H9 (cell line): ENCODE data around the gene DCTN2. TPM values are rescaled to one million over a fixed set of nuclear protein-coding genes. Genes with fewer than 3 reads are reported as not detected.
"Not testable (repeated sequence)": the region's sequence is repeated elsewhere in the genome, so short reads cannot be mapped to it uniquely, and the experiment has no call there.

Experiments used
- DNase-seq: peaks from one replicate; pipeline ENCODE4 v3.0.0-alpha.2; 2017
- H2AFZ ChIP-seq: one replicate; pipeline ENCODE4 v1.6.1; 2013; ENCODE audit warnings: mild to moderate bottlenecking, low read length, control low read depth, moderate library complexity
- H2AK5ac ChIP-seq: 2 replicates; pipeline ENCODE4 v1.6.1; 2013; ENCODE audit warnings: low read length, control low read depth, mixed read lengths; ENCODE audit not compliant: insufficient read length
- H2BK120ac ChIP-seq: one replicate; pipeline ENCODE4 v1.6.1; 2013; ENCODE audit warnings: low read depth, mild to moderate bottlenecking, low read length, control low read depth, inconsistent platforms; ENCODE audit not compliant: poor library complexity, severe bottlenecking
- H2BK12ac ChIP-seq: 2 replicates; pipeline ENCODE4 v1.6.1; 2013; ENCODE audit warnings: low read length, control low read depth, mixed read lengths, low read depth; ENCODE audit not compliant: insufficient read length
- H2BK15ac ChIP-seq: 2 replicates; pipeline ENCODE4 v1.6.1; 2013; ENCODE audit warnings: low read depth, low read length, control low read depth
- H2BK20ac ChIP-seq: one replicate; pipeline ENCODE4 v1.6.1; 2013; ENCODE audit warnings: low read depth, mild to moderate bottlenecking, low read length, control low read depth, inconsistent platforms; ENCODE audit not compliant: poor library complexity, severe bottlenecking
- H2BK5ac ChIP-seq: 2 replicates; pipeline ENCODE4 v1.6.1; 2013; ENCODE audit warnings: low read length, control low read depth, mixed read lengths; ENCODE audit not compliant: insufficient read length
- H3K14ac ChIP-seq: 2 replicates; pipeline ENCODE4 v1.6.1; 2013; ENCODE audit warnings: low read length, control low read depth; ENCODE audit not compliant: insufficient read depth
- H3K18ac ChIP-seq: 2 replicates; pipeline ENCODE4 v1.6.1; 2013; ENCODE audit warnings: low read depth, mild to moderate bottlenecking, mixed read lengths, low read length, control low read depth; ENCODE audit not compliant: insufficient read length
- H3K23ac ChIP-seq: 2 replicates; pipeline ENCODE4 v1.6.1; 2013; ENCODE audit warnings: low read length, control low read depth, mixed read lengths, low read depth; ENCODE audit not compliant: insufficient read length
- H3K23me2 ChIP-seq: 2 replicates; pipeline ENCODE4 v1.6.1; 2013; ENCODE audit warnings: low read depth, mild to moderate bottlenecking, mixed read lengths, low read length, control low read depth; ENCODE audit not compliant: insufficient read length, poor library complexity, severe bottlenecking
- H3K27ac ChIP-seq: 2 replicates; pipeline ENCODE4 v1.5.1; 2013; ENCODE audit warnings: low read length, control low read depth, mixed read lengths, low read depth; ENCODE audit not compliant: insufficient read length
- H3K27me3 ChIP-seq: 2 replicates; pipeline ENCODE4 v1.6.1; 2013; ENCODE audit warnings: low read length, control low read depth, inconsistent platforms; ENCODE audit not compliant: insufficient read depth
- H3K4ac ChIP-seq: 2 replicates; pipeline ENCODE4 v1.6.1; 2013; ENCODE audit warnings: low read depth, mild to moderate bottlenecking, control low read depth, inconsistent platforms, low read length, moderate library complexity
- H3K4me1 ChIP-seq: 2 replicates; pipeline ENCODE4 v1.6.1; 2013; ENCODE audit warnings: low read length, control low read depth, inconsistent platforms; ENCODE audit not compliant: insufficient read depth
- H3K4me2 ChIP-seq: 2 replicates; pipeline ENCODE4 v1.6.1; 2013; ENCODE audit warnings: low read length, control low read depth, mixed read lengths; ENCODE audit not compliant: insufficient read length, insufficient read depth
- H3K56ac ChIP-seq: 2 replicates; pipeline ENCODE4 v1.6.1; 2013; ENCODE audit warnings: low read depth, mild to moderate bottlenecking, mixed read lengths, low read length, control low read depth; ENCODE audit not compliant: insufficient read length
- H3K79me1 ChIP-seq: 2 replicates; pipeline ENCODE4 v1.6.1; 2013; ENCODE audit warnings: low read depth, mild to moderate bottlenecking, moderate library complexity, low read length, control low read depth, inconsistent platforms; ENCODE audit not compliant: insufficient read depth, poor library complexity, severe bottlenecking
- H3K79me2 ChIP-seq: 2 replicates; pipeline ENCODE4 v1.6.1; 2013; ENCODE audit warnings: low read length, control low read depth, inconsistent platforms; ENCODE audit not compliant: insufficient read depth
- H3K9ac ChIP-seq: 2 replicates; pipeline ENCODE4 v1.6.1; 2013; ENCODE audit warnings: low read length, control low read depth, mixed read lengths; ENCODE audit not compliant: insufficient read length; ENCODE audit errors: extremely low read depth
- H3K9me3 ChIP-seq: one replicate; pipeline ENCODE4 v1.6.1; 2013; ENCODE audit warnings: low read depth, low read length, inconsistent platforms; ENCODE audit not compliant: control insufficient read depth
- H3T11ph ChIP-seq: one replicate; pipeline ENCODE4 v1.6.1; 2013; ENCODE audit warnings: mild to moderate bottlenecking, low read length, control low read depth, inconsistent platforms
- H4K20me1 ChIP-seq: one replicate; pipeline ENCODE4 v1.6.1; 2013; ENCODE audit not compliant: control insufficient read depth, insufficient read length, insufficient read depth
- H4K5ac ChIP-seq: 2 replicates; pipeline ENCODE4 v1.6.1; 2013; ENCODE audit warnings: low read depth, mild to moderate bottlenecking, mixed read lengths, low read length, control low read depth; ENCODE audit not compliant: insufficient read length
- H4K8ac ChIP-seq: replicated peaks from 2 replicates; pipeline ENCODE4 v1.6.1; 2013; ENCODE audit warnings: low read length, control low read depth, mixed read lengths, low read depth; ENCODE audit not compliant: insufficient read length
- H4K91ac ChIP-seq: 2 replicates; pipeline ENCODE4 v1.6.1; 2013; ENCODE audit warnings: low read depth, mild to moderate bottlenecking, moderate library complexity, mixed read lengths, low read length, control low read depth; ENCODE audit not compliant: insufficient read length
- H3K27ac Mint-ChIP-seq, 3 experiments: 2 replicates in 2 of 3; 3 replicates in 1 of 3; pipeline ENCODE4 v1.8.0; 2020 to 2021; ENCODE audit warnings: mixed read lengths in 3 of 3, mild to moderate bottlenecking in 1 of 3, moderate library complexity in 1 of 3
- H3K27me3 Mint-ChIP-seq: 2 replicates; pipeline ENCODE4 v1.8.0; 2021; ENCODE audit warnings: low read depth, mild to moderate bottlenecking, moderate library complexity, mixed read lengths
- H3K36me3 Mint-ChIP-seq, 3 experiments: 2 replicates in 2 of 3; 3 replicates in 1 of 3; pipeline ENCODE4 v1.8.0; 2020 to 2021; ENCODE audit warnings: low read depth in 3 of 3, mixed read lengths in 3 of 3; ENCODE audit not compliant: insufficient read depth in 1 of 3
- H3K4me1 Mint-ChIP-seq, 2 experiments: 2 replicates each; pipeline ENCODE4 v1.8.0; 2020; ENCODE audit warnings: mixed read lengths in 2 of 2
- H3K4me3 Mint-ChIP-seq, 2 experiments: 2 replicates in 1 of 2; 3 replicates in 1 of 2; pipeline ENCODE4 v1.8.0; 2020 to 2021; ENCODE audit warnings: mild to moderate bottlenecking in 2 of 2, mixed read lengths in 2 of 2, moderate library complexity in 1 of 2
- H3K9me3 Mint-ChIP-seq, 2 experiments: 2 replicates in 1 of 2; 3 replicates in 1 of 2; pipeline ENCODE4 v1.8.0; 2020; ENCODE audit warnings: mild to moderate bottlenecking in 2 of 2, mixed read lengths in 2 of 2, moderate library complexity in 1 of 2
- CTCF ChIP-seq: fragments of 200-600 bp; sonication (generic); conservative IDR thresholded peaks from 3 replicates; pipeline ENCODE4 v1.8.0; 2021; ENCODE audit warnings: antibody characterized with exemption, mild to moderate bottlenecking
- WGBS: extraction: QIAGEN DNeasy Blood & Tissue Kit; methylation state at CpG from one replicate; pipeline ENCODE4 v1.1.7; 2013; ENCODE audit warnings: missing lambda C conversion rate, low lambda C conversion rate, mixed read lengths; ENCODE audit not compliant: insufficient read length; ENCODE audit errors: extremely low coverage; 5-methylcytosine and 5-hydroxymethylcytosine counted together
- total RNA-seq: library from RNA; stranded (reverse); gene quantifications from 2 replicates; pipeline ENCODE4 v1.2.1, GENCODE V29; 2021

DCTN2 gene
- total RNA-seq, 1 experiment from 2014 or later = 97.7 TPM

- no peak for DNase-seq
- no peak overlapping the region for H4K8ac ChIP-seq
- no peaks in the 10 kb centered on the region for H3K4me1 ChIP-seq
- no peak overlapping the region for H2BK5ac ChIP-seq
- H4K20me1 ChIP-seq = no peaks in the 10 kb centered on the region
- no peak overlapping the region for H3T11ph ChIP-seq
- Mint-ChIP-seq H3K36me3 (peaks cover 75 to 86% (median 79%) of the 10 kb centered on the region in 3 experiments), H3K27ac (peak overlapping the region in 2 of 3 experiments; percentile 5 to 41; a peak in 2 of 7 replicates), H3K9me3 (peaks cover 4 to 6% of the 10 kb centered on the region in 2 experiments; a peak in 3 of 5 replicates), H3K4me1 (peaks cover 0 to 2% of the 10 kb centered on the region in 2 experiments; a peak in 2 of 4 replicates), H3K27me3 (no peaks in the 10 kb centered on the region), H3K4me3 (no peak overlapping the region)
- no peak overlapping the region for H4K5ac ChIP-seq
- H2BK12ac ChIP-seq = no peak overlapping the region
- H2AFZ ChIP-seq = no peak overlapping the region
- no peak overlapping the region for H3K4ac ChIP-seq
- H2AK5ac ChIP-seq = no peak overlapping the region
- no peak overlapping the region for H3K4me2 ChIP-seq
- no peak overlapping the region for H4K91ac ChIP-seq
- H3K79me1 ChIP-seq = no peaks in the 10 kb centered on the region
- no peak overlapping the region for H2BK20ac ChIP-seq
- no peak overlapping the region for H3K18ac ChIP-seq
- H3K27me3 ChIP-seq = no peaks in the 10 kb centered on the region
- H3K9me3 ChIP-seq = no peaks in the 10 kb centered on the region
- no peak for TF ChIP-seq CTCF
- H3K27ac ChIP-seq = no peak overlapping the region
- H3K23ac ChIP-seq = no peak overlapping the region
- H2BK120ac ChIP-seq = no peak overlapping the region
- no peak overlapping the region for H3K9ac ChIP-seq
- no peaks in the 10 kb centered on the region for H3K79me2 ChIP-seq
- no peaks in the 10 kb centered on the region for H3K23me2 ChIP-seq
- H3K56ac ChIP-seq = no peak overlapping the region
- no peak overlapping the region for H3K14ac ChIP-seq
- H2BK15ac ChIP-seq = no peak overlapping the region
These were observed 50.2 kb downstream of the DCTN2 start for GRCh38 chr12:57496822-57497221.

DNA sequence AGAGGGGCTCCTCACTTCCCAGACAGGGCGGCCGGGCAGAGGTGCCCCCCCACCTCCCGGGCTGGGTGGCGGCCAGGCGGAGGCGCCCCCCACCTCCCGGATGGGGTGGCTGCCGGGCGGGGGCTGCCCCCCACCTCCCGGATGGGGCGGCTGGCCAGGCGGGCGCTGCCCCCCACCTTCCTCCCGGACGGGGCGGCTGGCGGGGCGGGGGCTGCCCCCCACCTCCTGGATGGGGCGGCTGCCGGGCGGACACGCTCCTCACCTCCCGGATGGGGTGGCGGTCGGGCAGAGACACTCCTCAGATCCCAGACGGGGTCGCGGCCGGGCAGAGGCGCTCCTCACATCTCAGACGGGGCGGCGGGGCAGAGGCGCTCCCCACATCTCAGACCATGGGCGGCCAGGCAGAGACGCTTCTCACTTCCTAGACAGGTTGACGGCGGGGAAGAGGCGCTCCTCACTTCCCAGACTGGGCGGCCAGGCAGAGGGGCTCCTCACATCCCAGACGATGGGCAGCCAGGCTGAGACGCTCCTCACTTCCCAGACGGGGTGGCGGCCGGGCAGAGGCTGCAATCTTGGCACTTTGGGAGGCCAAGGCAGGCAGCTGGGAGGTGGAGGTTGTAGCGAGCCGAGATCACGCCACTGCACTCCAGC lies 51.8 kb downstream of the DCTN2 start:
- H4K20me1 ChIP-seq, H4K8ac ChIP-seq, H2BK5ac ChIP-seq, H3K79me2 ChIP-seq, H3K79me1 ChIP-seq, H3K27me3 Mint-ChIP-seq, H3K4me2 ChIP-seq, H2BK120ac ChIP-seq, H3K9me3 ChIP-seq, H3K4ac ChIP-seq, H4K91ac ChIP-seq, H2BK20ac ChIP-seq, H3K14ac ChIP-seq, H3K4me1 Mint-ChIP-seq, H3K23me2 ChIP-seq, H3K23ac ChIP-seq, H3K56ac ChIP-seq, H2BK15ac ChIP-seq, H2BK12ac ChIP-seq, H3K18ac ChIP-seq, H3K4me1 ChIP-seq, H2AK5ac ChIP-seq, H3K27ac ChIP-seq, H3K9me3 Mint-ChIP-seq, H3K27ac Mint-ChIP-seq, DNase-seq, H2AFZ ChIP-seq, H4K5ac ChIP-seq, H3T11ph ChIP-seq, H3K4me3 Mint-ChIP-seq, H3K9ac ChIP-seq, H3K27me3 ChIP-seq: not testable (repeated sequence)
- no CpG with 5 or more reads among the region's 48 CpGs for WGBS
- H3K36me3 Mint-ChIP-seq = peaks cover 75 to 86% (median 79%) of the 10 kb centered on the region in 3 experiments
